ENCODE measurements around the gene MAN2C1.

Gene MAN2C1

DNA sequence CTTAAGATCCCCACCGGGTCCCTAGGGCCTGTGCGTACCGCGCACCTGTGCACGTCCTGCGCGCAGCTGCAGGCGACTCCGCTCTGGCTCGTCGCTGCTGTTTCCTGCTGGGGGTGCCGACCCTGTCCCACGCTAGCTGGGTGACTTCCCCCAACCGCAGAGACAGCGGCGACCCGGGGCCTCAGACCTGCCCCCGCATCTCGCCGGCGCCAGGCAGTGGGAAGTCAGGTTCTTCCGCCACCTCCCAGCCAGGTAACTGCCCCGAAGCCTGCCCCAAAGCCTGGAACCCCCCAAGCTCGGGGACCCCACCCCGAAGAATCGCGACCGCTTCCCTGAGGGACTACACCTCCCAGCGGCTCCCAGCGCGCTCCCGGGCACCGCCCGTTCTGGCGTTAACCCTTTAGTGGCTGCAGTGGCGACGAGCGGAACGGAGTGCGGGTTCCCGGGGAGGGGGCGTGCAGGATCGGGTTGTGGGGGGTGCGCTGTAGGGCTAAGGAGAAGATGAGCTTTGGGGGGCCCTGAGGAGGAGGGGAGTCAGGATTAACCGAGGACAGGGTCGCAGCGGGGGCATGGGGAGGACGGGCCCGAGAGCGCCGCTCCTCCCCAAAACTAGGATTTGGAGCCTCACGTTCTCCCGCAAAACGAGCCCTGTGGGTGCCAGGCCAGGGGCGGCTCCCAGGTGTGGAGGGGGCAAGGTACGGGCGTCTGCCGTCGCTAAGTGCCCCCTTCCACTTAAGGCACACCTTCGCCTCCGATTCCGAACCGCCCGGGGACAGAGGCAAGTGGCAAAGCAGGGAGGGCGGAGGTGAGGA, 21.0 kb downstream of the MAN2C1 start (continued):
- TF ChIP-seq, protein P1, sequence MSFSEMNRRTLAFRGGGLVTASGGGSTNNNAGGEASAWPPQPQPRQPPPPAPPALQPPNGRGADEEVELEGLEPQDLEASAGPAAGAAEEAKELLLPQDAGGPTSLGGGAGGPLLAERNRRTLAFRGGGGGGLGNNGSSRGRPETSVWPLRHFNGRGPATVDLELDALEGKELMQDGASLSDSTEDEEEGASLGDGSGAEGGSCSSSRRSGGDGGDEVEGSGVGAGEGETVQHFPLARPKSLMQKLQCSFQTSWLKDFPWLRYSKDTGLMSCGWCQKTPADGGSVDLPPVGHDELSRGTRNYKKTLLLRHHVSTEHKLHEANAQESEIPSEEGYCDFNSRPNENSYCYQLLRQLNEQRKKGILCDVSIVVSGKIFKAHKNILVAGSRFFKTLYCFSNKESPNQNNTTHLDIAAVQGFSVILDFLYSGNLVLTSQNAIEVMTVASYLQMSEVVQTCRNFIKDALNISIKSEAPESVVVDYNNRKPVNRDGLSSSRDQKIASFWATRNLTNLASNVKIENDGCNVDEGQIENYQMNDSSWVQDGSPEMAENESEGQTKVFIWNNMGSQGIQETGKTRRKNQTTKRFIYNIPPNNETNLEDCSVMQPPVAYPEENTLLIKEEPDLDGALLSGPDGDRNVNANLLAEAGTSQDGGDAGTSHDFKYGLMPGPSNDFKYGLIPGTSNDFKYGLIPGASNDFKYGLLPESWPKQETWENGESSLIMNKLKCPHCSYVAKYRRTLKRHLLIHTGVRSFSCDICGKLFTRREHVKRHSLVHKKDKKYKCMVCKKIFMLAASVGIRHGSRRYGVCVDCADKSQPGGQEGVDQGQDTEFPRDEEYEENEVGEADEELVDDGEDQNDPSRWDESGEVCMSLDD (tag by site-specific recombination; IDR thresholded peaks at IDR 0.05): peak; percentile 99
- TF ChIP-seq ZNF341 (tag by site-specific recombination; IDR thresholded peaks at IDR 0.05; ENCODE audit: low read depth) (peak; percentile 89), ZBTB1 (tag by site-specific recombination; IDR thresholded peaks at IDR 0.05) (peak; percentile 92; the same call in 1 of the 2 replicates), GLIS2 (tag by site-specific recombination; IDR thresholded peaks at IDR 0.05) (peak; percentile 98), ZBTB8A (tag by site-specific recombination; IDR thresholded peaks at IDR 0.05) (peak; percentile 82), ZNF555 (tag by site-specific recombination; conservative IDR thresholded peaks at IDR 0.05) (no peak), ZNF629 (tag by site-specific recombination; IDR thresholded peaks at IDR 0.05) (peak; percentile 75), ZSCAN16 (tag by site-specific recombination; IDR thresholded peaks at IDR 0.05) (no peak), ZFP37 (tag by site-specific recombination; IDR thresholded peaks at IDR 0.05) (peak; percentile 94), ZNF202 (tag by site-specific recombination; IDR thresholded peaks at IDR 0.05; ENCODE audit: borderline replicate concordance) (0 out of 2 replicates have a peak, but pooled peaks have one; percentile 7), GLIS1 (tag by site-specific recombination; IDR thresholded peaks at IDR 0.05) (peak; percentile 69), ZNF610 (tag by site-specific recombination; IDR thresholded peaks at IDR 0.05; ENCODE audit: borderline replicate concordance) (peak; percentile 85; the same call in 1 of the 2 replicates), ZBTB48 (tag by site-specific recombination; IDR thresholded peaks at IDR 0.05) (peak; percentile 78), ZNF23 (tag by site-specific recombination; IDR thresholded peaks at IDR 0.05; ENCODE audit: borderline replicate concordance) (no peak), ZNF48 (tag by site-specific recombination; IDR thresholded peaks at IDR 0.05) (no peak), SCRT2 (tag by site-specific recombination; IDR thresholded peaks at IDR 0.05) (peak; percentile 30; the same call in 1 of the 2 replicates), WT1 (tag by site-specific recombination; IDR thresholded peaks at IDR 0.05) (peak; percentile 89), KLF16 (tag by site-specific recombination; IDR thresholded peaks at IDR 0.05) (peak; percentile 98)
- TF ChIP-seq, protein P2, sequence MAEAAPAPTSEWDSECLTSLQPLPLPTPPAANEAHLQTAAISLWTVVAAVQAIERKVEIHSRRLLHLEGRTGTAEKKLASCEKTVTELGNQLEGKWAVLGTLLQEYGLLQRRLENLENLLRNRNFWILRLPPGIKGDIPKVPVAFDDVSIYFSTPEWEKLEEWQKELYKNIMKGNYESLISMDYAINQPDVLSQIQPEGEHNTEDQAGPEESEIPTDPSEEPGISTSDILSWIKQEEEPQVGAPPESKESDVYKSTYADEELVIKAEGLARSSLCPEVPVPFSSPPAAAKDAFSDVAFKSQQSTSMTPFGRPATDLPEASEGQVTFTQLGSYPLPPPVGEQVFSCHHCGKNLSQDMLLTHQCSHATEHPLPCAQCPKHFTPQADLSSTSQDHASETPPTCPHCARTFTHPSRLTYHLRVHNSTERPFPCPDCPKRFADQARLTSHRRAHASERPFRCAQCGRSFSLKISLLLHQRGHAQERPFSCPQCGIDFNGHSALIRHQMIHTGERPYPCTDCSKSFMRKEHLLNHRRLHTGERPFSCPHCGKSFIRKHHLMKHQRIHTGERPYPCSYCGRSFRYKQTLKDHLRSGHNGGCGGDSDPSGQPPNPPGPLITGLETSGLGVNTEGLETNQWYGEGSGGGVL (tag by site-specific recombination; IDR thresholded peaks at IDR 0.05): peak; percentile 95
- TF ChIP-seq, protein P3, sequence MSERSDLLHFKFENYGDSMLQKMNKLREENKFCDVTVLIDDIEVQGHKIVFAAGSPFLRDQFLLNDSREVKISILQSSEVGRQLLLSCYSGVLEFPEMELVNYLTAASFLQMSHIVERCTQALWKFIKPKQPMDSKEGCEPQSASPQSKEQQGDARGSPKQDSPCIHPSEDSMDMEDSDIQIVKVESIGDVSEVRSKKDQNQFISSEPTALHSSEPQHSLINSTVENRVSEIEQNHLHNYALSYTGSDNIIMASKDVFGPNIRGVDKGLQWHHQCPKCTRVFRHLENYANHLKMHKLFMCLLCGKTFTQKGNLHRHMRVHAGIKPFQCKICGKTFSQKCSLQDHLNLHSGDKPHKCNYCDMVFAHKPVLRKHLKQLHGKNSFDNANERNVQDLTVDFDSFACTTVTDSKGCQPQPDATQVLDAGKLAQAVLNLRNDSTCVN (tag by site-specific recombination; optimal IDR thresholded peaks at IDR 0.05): peak; percentile 99
- TF ChIP-seq, protein P4, sequence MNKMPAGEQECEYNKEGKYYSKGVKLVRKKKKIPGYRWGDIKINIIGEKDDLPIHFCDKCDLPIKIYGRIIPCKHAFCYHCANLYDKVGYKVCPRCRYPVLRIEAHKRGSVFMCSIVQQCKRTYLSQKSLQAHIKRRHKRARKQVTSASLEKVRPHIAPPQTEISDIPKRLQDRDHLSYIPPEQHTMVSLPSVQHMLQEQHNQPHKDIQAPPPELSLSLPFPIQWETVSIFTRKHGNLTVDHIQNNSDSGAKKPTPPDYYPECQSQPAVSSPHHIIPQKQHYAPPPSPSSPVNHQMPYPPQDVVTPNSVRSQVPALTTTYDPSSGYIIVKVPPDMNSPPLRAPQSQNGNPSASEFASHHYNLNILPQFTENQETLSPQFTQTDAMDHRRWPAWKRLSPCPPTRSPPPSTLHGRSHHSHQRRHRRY (tag by site-specific recombination; IDR thresholded peaks at IDR 0.05): no peak; the same call in 1 of the 2 replicates
- TF ChIP-seq, protein P5, sequence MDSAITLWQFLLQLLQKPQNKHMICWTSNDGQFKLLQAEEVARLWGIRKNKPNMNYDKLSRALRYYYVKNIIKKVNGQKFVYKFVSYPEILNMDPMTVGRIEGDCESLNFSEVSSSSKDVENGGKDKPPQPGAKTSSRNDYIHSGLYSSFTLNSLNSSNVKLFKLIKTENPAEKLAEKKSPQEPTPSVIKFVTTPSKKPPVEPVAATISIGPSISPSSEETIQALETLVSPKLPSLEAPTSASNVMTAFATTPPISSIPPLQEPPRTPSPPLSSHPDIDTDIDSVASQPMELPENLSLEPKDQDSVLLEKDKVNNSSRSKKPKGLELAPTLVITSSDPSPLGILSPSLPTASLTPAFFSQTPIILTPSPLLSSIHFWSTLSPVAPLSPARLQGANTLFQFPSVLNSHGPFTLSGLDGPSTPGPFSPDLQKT (IDR thresholded peaks at IDR 0.05; ENCODE audit: borderline replicate concordance, low read depth, low read length): no peak
- TF ChIP-seq, protein P6, sequence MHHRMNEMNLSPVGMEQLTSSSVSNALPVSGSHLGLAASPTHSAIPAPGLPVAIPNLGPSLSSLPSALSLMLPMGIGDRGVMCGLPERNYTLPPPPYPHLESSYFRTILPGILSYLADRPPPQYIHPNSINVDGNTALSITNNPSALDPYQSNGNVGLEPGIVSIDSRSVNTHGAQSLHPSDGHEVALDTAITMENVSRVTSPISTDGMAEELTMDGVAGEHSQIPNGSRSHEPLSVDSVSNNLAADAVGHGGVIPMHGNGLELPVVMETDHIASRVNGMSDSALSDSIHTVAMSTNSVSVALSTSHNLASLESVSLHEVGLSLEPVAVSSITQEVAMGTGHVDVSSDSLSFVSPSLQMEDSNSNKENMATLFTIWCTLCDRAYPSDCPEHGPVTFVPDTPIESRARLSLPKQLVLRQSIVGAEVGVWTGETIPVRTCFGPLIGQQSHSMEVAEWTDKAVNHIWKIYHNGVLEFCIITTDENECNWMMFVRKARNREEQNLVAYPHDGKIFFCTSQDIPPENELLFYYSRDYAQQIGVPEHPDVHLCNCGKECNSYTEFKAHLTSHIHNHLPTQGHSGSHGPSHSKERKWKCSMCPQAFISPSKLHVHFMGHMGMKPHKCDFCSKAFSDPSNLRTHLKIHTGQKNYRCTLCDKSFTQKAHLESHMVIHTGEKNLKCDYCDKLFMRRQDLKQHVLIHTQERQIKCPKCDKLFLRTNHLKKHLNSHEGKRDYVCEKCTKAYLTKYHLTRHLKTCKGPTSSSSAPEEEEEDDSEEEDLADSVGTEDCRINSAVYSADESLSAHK (tag by site-specific recombination; IDR thresholded peaks at IDR 0.05): peak; percentile 71
- TF ChIP-seq, protein P7, sequence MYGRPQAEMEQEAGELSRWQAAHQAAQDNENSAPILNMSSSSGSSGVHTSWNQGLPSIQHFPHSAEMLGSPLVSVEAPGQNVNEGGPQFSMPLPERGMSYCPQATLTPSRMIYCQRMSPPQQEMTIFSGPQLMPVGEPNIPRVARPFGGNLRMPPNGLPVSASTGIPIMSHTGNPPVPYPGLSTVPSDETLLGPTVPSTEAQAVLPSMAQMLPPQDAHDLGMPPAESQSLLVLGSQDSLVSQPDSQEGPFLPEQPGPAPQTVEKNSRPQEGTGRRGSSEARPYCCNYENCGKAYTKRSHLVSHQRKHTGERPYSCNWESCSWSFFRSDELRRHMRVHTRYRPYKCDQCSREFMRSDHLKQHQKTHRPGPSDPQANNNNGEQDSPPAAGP (tag by site-specific recombination; IDR thresholded peaks at IDR 0.05): peak; percentile 91
- TF ChIP-seq, protein P8, sequence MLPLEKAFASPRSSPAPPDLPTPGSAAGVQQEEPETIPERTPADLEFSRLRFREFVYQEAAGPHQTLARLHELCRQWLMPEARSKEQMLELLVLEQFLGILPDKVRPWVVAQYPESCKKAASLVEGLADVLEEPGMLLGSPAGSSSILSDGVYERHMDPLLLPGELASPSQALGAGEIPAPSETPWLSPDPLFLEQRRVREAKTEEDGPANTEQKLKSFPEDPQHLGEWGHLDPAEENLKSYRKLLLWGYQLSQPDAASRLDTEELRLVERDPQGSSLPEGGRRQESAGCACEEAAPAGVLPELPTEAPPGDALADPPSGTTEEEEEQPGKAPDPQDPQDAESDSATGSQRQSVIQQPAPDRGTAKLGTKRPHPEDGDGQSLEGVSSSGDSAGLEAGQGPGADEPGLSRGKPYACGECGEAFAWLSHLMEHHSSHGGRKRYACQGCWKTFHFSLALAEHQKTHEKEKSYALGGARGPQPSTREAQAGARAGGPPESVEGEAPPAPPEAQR (tag by site-specific recombination; IDR thresholded peaks at IDR 0.05): peak; percentile 58; the same call in 1 of the 2 replicates
